HG03457 (cell line): ENCODE results near the gene COL4A1.

Experiments used
- ATAC-seq: cut with Tn5 transposase; IDR thresholded peaks from one replicate; pipeline ENCODE4 v1.9.1; 2021; ENCODE audit warnings: moderate number of reproducible peaks; ENCODE audit not compliant: unreplicated experiment

Gene COL4A1

GRCh38 chr13:110306960-110307766 is at the start of gene COL4A1, which contains the start of gene COL4A2:
COL4A1 (minus strand) TSS chr13:110307157; CDS start chr13:110307027, 130 bp downstream.
COL4A2 (plus strand) TSS chr13:110307284; CDS start chr13:110307904, 620 bp downstream.
- no peak for ATAC-seq

DNA sequence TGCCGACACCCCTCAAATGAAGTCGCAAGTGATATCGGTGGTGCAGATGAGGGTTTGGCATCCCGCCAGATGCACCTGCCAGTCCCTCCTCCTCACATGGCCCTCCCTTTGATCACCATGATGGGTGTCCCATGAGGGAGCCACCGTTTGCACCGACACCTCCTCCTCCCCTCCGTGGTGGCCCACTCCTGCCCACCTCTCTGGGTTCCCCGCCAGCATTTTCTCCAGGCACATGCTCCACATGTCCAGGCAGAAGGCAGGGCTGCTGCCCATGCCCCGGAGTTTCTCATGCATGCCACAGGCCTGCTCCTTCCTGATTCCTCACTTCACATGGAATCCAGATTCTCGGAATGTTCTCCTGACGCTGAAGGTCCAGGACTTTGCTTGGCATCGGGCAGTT is 49.4 kb upstream of the COL4A1 start:
- no peak for ATAC-seq

- ATAC-seq = no peak
These were observed 47.9 kb upstream of the COL4A1 start for GRCh38 chr13:110354715-110355473.

GRCh38 chr13:110354123-110354627 is 47.2 kb upstream of the COL4A1 start:
- no peak for ATAC-seq

- ATAC-seq = no peak
These were observed 46.5 kb upstream of the COL4A1 start for GRCh38 chr13:110353339-110353977.

GRCh38 chr13:110352735-110353134 is 45.8 kb upstream of the COL4A1 start:
- ATAC-seq = no peak

DNA sequence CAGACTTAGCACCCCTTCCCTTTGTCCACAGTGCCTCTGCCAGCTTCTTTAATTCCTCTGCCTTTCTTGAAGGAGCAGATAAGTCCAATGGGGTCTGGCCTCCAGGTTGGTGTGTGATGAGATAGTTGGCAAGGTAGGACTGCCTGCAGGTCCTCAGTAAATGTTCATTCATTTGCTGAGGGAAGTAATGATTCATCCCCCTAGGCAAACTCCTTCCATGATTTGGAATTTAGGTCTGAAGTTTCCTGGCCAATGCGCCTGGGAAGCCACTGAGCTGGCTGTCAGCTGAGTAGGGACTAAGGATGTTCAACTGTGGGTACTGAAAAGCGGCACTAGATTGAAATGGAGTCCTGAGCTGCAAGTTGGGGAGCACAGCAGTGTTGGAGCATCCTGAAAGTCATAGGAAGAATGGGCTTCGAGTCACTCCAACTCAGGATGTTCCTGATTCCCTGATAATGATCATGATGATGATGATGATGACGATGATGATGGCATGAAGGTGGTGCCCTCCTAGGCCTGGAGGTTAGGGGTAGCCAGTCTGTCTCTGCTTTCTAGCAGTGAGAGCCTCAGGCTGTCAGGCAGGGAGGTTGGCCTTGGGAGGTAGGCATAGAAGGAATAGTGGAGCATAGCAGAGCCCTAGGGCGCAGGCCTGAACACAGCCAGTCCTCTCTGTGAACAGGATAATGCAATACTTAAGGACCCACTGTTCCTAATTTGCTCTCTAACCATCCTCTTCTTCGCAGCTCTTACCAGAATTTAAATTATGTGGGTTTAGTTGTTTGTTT is 44.9 kb upstream of the COL4A1 start:
- ATAC-seq = no peak

- ATAC-seq = no peak
These were observed 43.6 kb upstream of the COL4A1 start for GRCh38 chr13:110350509-110350908.

DNA sequence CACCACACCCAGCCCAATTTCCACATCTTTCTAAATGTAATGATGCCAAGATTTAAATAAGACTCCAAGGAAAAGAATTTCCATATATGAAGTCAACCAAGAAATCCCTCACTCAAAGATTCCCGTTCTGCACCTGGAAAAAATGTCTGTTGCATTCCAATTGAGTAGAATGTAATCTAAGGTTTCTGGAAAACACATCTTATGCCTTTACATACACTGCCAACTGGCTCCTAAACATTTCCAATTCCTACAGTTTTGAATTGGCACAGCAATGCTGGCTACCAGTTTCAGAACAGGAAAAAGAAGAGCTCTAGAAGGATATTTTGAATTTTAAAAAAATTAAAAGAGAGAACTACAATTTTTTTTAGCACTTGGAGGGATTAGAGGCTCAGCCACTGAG is 43.1 kb upstream of the COL4A1 start:
- ATAC-seq = no peak

GRCh38 chr13:110349239-110349638 is 42.3 kb upstream of the COL4A1 start:
- ATAC-seq = no peak

- no peak for ATAC-seq
These were observed 41.5 kb upstream of the COL4A1 start for GRCh38 chr13:110348309-110349105.

DNA sequence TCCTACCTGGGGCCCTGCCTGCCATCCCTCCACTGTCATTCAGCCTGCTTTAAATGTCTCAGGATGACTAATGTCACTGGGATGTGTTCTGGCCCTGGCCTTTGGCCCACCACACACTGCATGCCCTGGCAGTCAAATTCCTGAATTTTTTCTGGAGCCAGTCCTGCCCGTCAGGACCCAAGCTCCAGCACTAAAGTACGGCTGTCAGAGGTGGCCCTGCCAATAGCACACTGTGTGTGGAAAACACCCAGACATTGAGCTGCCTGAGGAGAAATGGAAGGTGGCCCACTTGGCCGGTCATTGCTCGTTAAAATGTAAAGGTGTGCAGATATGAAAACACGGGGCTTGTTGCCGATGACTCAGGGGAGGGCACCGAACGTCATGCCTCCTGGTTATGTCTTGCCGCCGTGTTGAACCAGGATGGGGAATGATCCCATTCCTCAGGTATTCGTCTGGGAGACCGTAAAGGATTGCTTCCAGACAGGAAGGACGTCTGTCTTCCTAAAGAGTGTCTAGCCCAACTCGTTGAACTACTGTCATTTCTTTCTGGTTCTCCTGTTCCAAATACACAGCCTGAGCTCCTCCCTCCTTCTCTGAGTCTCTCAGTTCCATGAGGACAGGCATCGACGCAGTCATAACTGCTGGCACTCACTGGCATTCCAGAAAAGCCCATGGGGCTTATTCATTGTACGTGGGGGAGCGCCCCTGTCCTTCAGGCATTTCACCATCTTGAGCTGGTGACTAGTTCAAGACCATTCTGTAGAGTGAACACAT is 40.8 kb upstream of the COL4A1 start:
- no peak for ATAC-seq

DNA sequence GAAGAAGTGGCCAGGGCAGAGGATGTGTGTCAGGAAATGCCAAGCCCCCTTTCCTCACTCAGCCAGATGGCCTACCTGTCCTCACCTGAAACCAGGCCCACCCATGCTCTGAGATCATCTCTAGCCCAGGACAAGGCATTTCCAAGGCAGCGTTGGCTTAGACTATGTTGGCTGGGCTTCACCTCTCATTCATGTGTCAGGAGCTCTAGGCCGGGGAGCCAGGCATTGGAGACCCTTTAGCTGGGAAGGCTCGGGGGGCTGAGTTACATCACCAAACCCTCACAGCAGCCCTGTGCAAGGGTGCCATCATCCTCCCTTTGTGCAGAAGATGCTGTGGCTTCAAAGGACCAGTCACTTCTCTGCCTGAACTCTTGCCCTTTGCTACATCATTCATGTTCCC is 40.1 kb upstream of the COL4A1 start:
- no peak for ATAC-seq

DNA sequence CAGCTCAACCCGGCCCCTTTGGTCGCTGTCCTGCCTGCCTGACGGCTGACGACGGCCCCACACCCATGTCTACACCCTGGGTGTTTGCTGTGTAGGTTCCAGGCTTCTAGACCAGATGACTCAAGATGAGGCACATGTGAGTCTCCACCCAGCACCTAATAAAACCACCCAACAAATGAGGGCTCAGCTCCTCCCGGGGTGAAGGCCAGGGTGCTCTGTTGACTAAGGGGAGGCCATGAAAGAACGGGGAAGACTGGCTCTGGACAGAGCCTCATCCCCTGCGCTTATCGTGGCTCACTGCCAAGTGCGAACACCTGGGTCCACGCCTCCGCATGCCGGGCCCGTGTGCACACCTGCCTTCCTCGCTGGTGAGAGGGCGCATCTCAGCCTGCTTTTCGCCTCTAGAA is 39.7 kb upstream of the COL4A1 start:
- ATAC-seq = no peak

- no peak for ATAC-seq
These were observed 38.7 kb upstream of the COL4A1 start for GRCh38 chr13:110345701-110346100.

DNA sequence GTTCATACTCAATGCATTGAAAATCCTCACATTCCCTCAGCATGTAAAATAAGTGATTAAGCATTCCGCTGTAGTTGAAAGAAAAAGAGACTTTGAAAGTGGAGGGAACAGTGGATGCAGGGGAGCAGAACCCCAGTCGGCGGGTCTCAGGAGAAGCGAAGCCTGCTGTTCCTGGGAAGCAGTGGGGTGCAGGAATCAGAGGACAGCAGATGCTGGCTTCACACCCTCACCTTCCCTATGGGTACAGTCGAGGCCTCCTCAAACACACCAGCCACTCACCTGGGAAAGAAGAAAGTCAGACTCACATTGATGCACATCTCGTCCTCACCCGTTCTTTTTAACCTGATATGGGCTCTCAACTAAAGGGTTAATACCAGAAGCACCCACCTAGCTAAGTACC is 38.3 kb upstream of the COL4A1 start:
- no peak for ATAC-seq

GRCh38 chr13:110344320-110344719 is 37.4 kb upstream of the COL4A1 start:
- no peak for ATAC-seq

GRCh38 chr13:110343241-110343865 is 36.4 kb upstream of the COL4A1 start:
- ATAC-seq = no peak

DNA sequence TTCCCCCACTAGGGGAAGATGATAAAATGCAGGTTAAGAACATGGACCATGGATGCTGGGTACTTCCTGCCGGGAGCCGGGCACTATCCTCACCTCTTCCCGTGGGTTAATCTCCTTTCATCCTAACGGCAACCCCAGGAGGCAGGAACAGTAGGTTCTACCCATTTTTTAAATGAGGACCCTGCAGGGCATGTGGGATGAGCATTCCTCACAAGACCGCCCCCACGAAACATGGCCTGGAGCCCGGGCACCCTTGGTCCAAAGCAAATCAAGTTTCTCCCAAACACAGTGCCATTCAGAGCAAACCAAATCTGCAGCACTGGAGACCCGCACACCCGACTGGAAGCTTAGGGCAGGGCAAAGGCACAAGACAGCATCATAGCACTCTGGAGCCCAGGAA is 35.5 kb upstream of the COL4A1 start:
- no peak for ATAC-seq
